Heart left ventricle (tissue), 16 donors: ENCODE results near the gene KLF15. TPM values are rescaled to one million over a fixed set of nuclear protein-coding genes. Genes with fewer than 3 reads are reported as not detected.
A peak's percentile ranks its signal among the peaks of the same experiment; 100 is the strongest.

Experiments
- ATAC-seq, 4 donors: fragments of 200-7000 bp; cut with Tn5 transposase; one replicate each; pipeline ENCODE4 v1.9.1; 2020 to 2022; ENCODE audit warnings: moderate library complexity in 4 of 4, mild to moderate bottlenecking in 3 of 4, moderate number of reproducible peaks in 1 of 4
- DNase-seq, 5 donors: peaks; one replicate each; pipeline ENCODE4 v3.0.0-alpha.2; 2020
- H3K27ac ChIP-seq, 12 donors: fragments of 200-600 bp; sonication (generic) in 4 of 12; one replicate each; pipeline versions ENCODE4 v1.5.0 to v1.8.0; 2016 to 2022; ENCODE audit warnings: mild to moderate bottlenecking in 2 of 12
- H3K27me3 ChIP-seq, 9 donors: fragments of 200-600 bp; sonication (generic) in 2 of 9; one replicate each; pipeline versions ENCODE4 v1.5.1 to v1.8.0; 2016 to 2022; ENCODE audit warnings: mild to moderate bottlenecking in 3 of 9
- H3K36me3 ChIP-seq, 9 donors: fragments of 200-600 bp; sonication (generic) in 2 of 9; one replicate each; pipeline versions ENCODE4 v1.5.0 to v1.8.0; 2018 to 2022; ENCODE audit warnings: mild to moderate bottlenecking in 2 of 9
- H3K4me1 ChIP-seq, 12 donors: fragments of 200-600 bp; sonication (generic) in 4 of 12; one replicate each; pipeline versions ENCODE4 v1.5.0 to v1.8.0; 2016 to 2022; ENCODE audit warnings: mild to moderate bottlenecking in 3 of 12
- H3K4me3 ChIP-seq, 12 donors: fragments of 200-600 bp; sonication (generic) in 4 of 12; one replicate each; pipeline versions ENCODE4 v1.5.0 to v1.8.0; 2017 to 2022; ENCODE audit warnings: mild to moderate bottlenecking in 9 of 12, moderate library complexity in 4 of 12
- H3K9me3 ChIP-seq, 12 donors: fragments of 200-600 bp; sonication (generic) in 4 of 12; one replicate each; pipeline versions ENCODE4 v1.5.0 to v1.8.0; 2016 to 2022; ENCODE audit warnings: mild to moderate bottlenecking in 1 of 12
- CTCF ChIP-seq, 12 donors: fragments of 200-600 bp; sonication (generic) in 4 of 12; IDR thresholded peaks; one replicate each; pipeline versions ENCODE4 v1.5.0 to v1.8.0; 2018 to 2022; ENCODE audit warnings: antibody characterized with exemption in 12 of 12, mild to moderate bottlenecking in 5 of 12
- POLR2A ChIP-seq, 2 donors: fragments of 450-650 bp; IDR thresholded peaks; one replicate each; pipeline ENCODE4 v1.6.1; 2017; ENCODE audit warnings: antibody characterized with exemption in 2 of 2, mild to moderate bottlenecking in 2 of 2, moderate library complexity in 2 of 2
- WGBS, 4 donors: extraction: QIAGEN DNeasy Blood & Tissue Kit in 2 of 4; methylation state at CpG; one replicate each; pipeline versions ENCODE4 v1.1.5 to v1.1.7; 2013 to 2018; 5-methylcytosine and 5-hydroxymethylcytosine counted together
- intact Hi-C, 10 donors: fragments of 100-400 bp; cut with DNase I; formaldehyde crosslinking; loops; one replicate each; pipeline versions ENCODE4 v1.11.1 to v1.14.2; 2022
- polyA plus RNA-seq, 2 donors: library from polyadenylated mRNA; stranded (reverse); fragments of 200-250 nt; gene quantifications; one replicate each; pipeline ENCODE4 v1.2.3, GENCODE V29; 2013
- total RNA-seq, 9 donors: library from RNA; depleted of rRNA in 2 of 9; stranded (reverse); fragments of >200 nt in 2 of 9; fragmentation: NEBNext Ultra II Directional in 3 of 9; extraction: Animal tissue kit (Norgen Biotek cat#: 25700) in 3 of 9; gene quantifications; one replicate each; pipeline versions ENCODE4 v1.1.0 to v1.2.4, GENCODE V29; 2016 to 2023
- donor health status: ischemic (EF 13 %, LVEDD 7.1; RV severe dilation, severe dysfunction).
- donor health status: healthy with polysubstance abuse.
- donor health status: DM: no; HTN: yes; CAD: no.
- donor health status: DM: no; HTN: no; CAD: no.
- donor health status: ischemic (EF 25% LVEDD 6.9; RV normal size, moderate dysfunction).
- donor health status: ischemic (EF 25% LVEDD 5.7; RV mildly dilated, moderate dysfunction).
- donor health status: healthy.
- donor health status: DM: yes; HTN: yes; CAD: no.
- donor health status: ischemic (EF 35%, LVEDD 5.7; RV mildly dilated, moderate dysfunction).
- donor health status: nonischemic (EF 11% LVEDD 7.7; RV severe dilation, severe dysfunction).
- donor health status: DM: yes; HTN: yes; CAD: no.
- donor health status: PGD.
- donor health status: ischemic (EF 29% LVEDD 5.4; RV normal size, mild dysfunction).
- donor health status: nonischemic (EF 23%, LVEDD 6.1; RV moderate dilation, normal function).

Gene KLF15
- total and polyA plus RNA-seq, 11 donors = 10.5 to 85.8 (median 35.9) TPM

GRCh38 chr3:126342991-126343648, 14.1 kb downstream of the KLF15 start:
- Histone ChIP-seq H3K27ac (peak overlapping the region in 1 of 12 donors; percentile 41), H3K27me3 (no peaks in the 10 kb centered on the region), H3K9me3 (no peaks in the 10 kb centered on the region), H3K4me3 (no peak overlapping the region), H3K4me1 (peaks cover 0 to 65% (median 18%) of the 10 kb centered on the region in 12 donors), H3K36me3 (peaks cover 0 to 24% (median 0%) of the 10 kb centered on the region in 9 donors)
- TF ChIP-seq POLR2A (IDR thresholded peaks at IDR 0.05) (no peak), CTCF (IDR thresholded peaks at IDR 0.05) (no peak)
- intact Hi-C loops = loop anchor here in 3 of 10 donors (5.0 kb wide), 3 partner anchors 41 to 71 kb away; no protein-coding TSS in a partner anchor
- peak in 3 of 5 donors; percentile 8 to 34 (median 13) for DNase-seq
- ATAC-seq = no peak
- WGBS, 4 donors = 67 to 73% (median 73%) methylated on average over 15 to 19 of the region's 20 CpGs

- TF ChIP-seq CTCF (IDR thresholded peaks at IDR 0.05) (no peak), POLR2A (IDR thresholded peaks at IDR 0.05) (no peak)
- no peaks in the 10 kb centered on the region for H3K27me3 ChIP-seq
- 86 to 91% (median 88%) methylated on average over 9 of the region's 9 CpGs for WGBS, 4 donors
- H3K4me1 ChIP-seq = peaks cover 0 to 56% (median 13%) of the 10 kb centered on the region in 12 donors
- intact Hi-C loops = loop anchor here in 3 of 10 donors (5.0 kb wide), 3 partner anchors 40 to 70 kb away; no protein-coding TSS in a partner anchor
- ATAC-seq (no peak), DNase-seq (peak in 2 of 5 donors; percentile 1 to 7)
- peak overlapping the region in 1 of 12 donors; percentile 61 for H3K27ac ChIP-seq
- H3K36me3 ChIP-seq = peaks cover 0 to 23% (median 0%) of the 10 kb centered on the region in 9 donors
- H3K9me3 ChIP-seq = no peaks in the 10 kb centered on the region
- H3K4me3 ChIP-seq = no peak overlapping the region
These were observed 15.0 kb downstream of the KLF15 start for GRCh38 chr3:126342211-126342610.

GRCh38 chr3:126341755-126342150, 15.5 kb downstream of the KLF15 start:
- Histone ChIP-seq H3K27ac (peak overlapping the region in 1 of 12 donors; percentile 61), H3K36me3 (peaks cover 0 to 18% (median 0%) of the 10 kb centered on the region in 9 donors), H3K4me3 (no peak overlapping the region), H3K9me3 (no peaks in the 10 kb centered on the region), H3K4me1 (peaks cover 0 to 52% (median 11%) of the 10 kb centered on the region in 12 donors), H3K27me3 (no peaks in the 10 kb centered on the region)
- TF ChIP-seq POLR2A (IDR thresholded peaks at IDR 0.05) (no peak), CTCF (IDR thresholded peaks at IDR 0.05) (no peak)
- ATAC-seq (no peak), DNase-seq (peak in 2 of 5 donors; percentile 8 to 40)
- WGBS, 4 donors = 85 to 92% (median 87%) methylated on average over 6 to 7 of the region's 7 CpGs
- intact Hi-C loops = loop anchor here in 3 of 10 donors (5.0 kb wide), 3 partner anchors 39 to 69 kb away; no protein-coding TSS in a partner anchor
